Stimulated activated CD8-positive, alpha-beta memory T cell treated with anti-CD3 and anti-CD28 coated beads, Interleukin-2, amount 100 ng/mL, for 48 hours (primary cell): ENCODE data around the gene MEF2B.
"Not testable (repeated sequence)": the region's sequence is repeated elsewhere in the genome, so short reads cannot be mapped to it uniquely, and the experiment has no call there.

ENCODE experiments used
- DNase-seq, 2 donors: peaks; one replicate each; pipeline ENCODE4 v3.0.0-alpha.2; 2020; ENCODE audit warnings: low read depth in 2 of 2

Gene MEF2B

DNA sequence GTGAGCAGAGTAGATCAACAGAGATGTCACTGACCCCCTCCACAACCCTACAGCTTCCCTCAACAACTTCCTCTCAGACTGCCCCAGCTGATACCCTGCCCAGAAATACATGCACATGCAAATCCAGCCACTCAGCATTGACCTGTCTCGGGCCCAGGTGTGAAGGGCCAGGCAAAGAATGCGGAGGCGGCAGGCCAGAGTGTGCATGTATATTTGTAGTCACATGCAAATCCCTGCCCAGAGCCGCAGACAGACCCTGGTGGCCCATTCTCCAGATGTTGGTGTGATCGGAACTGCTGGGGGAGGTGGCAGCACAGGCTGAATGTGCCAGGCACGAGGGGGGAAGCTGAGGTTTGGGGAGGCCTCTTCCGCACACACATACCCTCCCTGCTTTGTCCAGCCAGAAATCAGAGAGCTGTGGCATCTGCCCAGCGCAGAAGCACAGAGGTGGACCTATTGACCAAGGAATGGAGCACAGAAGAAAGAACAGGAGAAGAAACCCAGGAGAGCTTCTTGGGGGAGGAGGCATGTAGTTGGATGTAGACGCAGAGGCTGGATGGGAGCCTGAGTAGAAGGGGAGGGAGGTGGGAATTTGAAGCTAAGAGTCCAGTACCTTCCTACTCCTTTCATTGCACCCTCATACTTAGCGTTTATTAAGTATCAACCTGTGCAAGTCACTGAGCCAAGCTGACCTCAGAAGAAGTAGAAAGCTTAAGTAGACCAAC is 14.4 kb downstream of the MEF2B start:
- DNase-seq, result no peak

DNA sequence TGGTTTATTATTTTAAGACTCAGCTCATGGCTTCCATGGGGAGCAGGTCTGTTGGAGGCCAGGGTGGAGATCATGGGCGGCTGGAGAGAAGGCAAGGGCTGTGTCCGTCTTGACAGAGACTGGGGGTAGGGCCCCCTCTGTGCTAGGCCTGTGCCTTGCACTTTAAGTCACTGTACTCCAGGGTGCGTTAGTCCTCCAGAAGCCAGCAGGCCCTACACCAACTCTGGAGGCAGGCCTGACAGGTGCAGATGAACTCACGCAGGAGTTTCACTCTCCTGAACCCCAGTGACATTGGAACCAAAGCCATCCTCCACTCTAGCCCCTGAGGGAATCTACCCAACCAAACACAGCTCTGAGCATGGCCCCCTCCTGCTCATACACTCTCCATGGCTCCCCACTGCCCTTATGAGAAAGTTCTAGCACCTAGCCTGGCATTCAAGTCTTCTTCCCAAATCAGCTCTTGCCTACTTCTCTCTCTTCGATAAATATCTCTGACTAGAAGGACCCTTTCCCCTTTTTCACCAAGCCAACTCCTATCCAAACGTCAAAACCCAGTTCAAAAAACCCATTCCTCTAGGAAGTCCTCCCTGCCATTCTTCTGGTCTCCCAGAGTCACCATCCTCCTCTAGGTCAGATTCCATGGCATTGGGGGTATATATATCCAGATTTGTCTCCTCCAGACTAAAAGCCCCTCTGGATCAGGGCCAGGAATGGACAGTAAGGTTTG is 15.1 kb downstream of the MEF2B start:
- no peak for DNase-seq

- no peak for DNase-seq
Measured at GRCh38 chr19:19152668-19153384, 17.2 kb downstream of the MEF2B start.

DNA sequence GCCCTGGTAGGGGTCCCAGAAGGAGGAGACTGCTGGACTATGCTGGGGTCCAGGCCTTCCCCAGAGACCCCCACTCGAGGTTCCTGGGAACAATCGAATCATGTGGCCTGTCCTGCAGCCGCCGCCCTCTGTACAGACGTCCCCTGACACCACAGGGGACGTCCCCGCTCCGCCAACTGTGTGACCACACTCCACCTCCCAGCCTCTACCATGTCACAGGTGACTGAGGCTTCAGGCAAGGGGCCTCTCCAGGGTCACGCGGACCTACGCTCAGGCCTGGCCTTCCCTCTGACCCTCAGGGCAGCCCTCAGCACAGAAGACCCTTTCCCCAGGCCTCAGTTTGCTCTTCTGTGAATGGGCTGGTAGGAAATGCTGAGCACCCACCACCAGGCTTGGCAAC is 18.6 kb downstream of the MEF2B start:
- DNase-seq, result no peak

- DNase-seq, result no peak
Measured at GRCh38 chr19:19149435-19149834, 20.6 kb downstream of the MEF2B start.

GRCh38 chr19:19148504-19148903 is 21.6 kb downstream of the MEF2B start:
- not testable (repeated sequence) for DNase-seq

GRCh38 chr19:19147344-19147743 is 22.7 kb downstream of the MEF2B start:
- no peak for DNase-seq

DNA sequence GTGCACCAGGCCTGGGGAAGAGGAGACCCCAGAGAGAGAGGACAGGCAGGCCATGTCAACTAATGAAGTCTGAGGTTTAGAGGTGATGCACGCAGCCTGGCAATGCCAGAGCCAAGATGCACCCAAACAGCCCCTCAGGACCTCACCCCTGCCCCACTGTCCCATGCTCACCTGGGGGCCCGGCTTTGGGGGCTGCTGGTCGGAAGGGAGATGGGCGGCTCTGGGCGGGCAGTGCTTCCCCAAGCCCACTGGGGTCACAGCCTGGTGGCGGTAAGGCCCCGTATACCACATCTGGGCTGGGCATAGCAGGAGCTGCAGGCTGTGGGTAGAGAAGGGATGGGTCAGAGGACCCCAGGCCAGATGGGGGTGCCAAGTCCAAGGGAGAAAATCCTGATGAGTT is 23.2 kb downstream of the MEF2B start:
- DNase-seq, result no peak

DNA sequence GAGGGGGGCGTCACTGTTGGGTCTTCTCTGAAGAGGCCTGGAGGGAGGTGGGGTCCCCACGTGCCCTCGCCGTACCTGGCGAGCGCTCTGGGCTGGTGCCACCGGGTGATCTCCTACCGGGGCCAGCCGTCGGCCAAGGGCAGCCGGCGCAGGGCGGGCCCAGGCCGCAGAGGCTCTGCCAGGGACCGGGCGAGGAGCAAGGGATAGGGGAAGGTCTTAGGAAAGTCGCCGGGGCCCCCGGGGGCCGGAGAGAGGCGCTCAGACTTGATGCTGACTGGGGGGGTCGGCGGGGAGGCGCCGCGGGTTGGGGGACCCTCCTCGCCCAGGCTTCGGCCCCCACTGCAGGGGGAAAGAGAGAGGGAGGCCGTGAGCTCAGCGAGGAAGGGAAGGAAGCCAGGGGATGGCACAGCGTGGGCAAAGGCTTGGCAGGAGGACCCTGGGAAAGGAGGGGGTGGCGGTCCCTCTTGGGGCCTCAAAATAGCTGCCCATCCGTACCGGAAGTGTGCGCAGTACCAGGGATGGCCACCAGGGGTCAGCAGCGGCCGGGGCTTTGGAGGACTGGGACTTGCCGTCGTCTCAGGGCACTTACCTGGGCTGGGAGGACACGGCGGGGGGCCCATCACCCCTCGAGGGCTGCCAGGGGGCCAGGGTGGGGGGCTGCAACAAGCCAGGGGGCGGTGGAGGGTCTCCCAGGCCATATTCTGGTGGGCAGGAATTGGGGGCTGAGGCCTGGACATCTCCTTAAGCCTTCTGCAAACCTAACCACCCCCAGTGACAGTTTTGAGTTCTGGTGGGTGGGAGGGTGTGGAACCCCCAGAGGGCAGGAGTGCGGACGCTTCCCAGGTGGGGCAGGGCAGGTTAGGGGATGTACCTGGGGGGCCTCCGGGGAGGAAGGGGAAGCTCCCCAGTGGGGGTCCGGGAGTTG is 24.1 kb downstream of the MEF2B start:
- peak; percentile 78 to 86 for DNase-seq

- no peak for DNase-seq
Measured at GRCh38 chr19:19145281-19145680, 24.8 kb downstream of the MEF2B start.

DNA sequence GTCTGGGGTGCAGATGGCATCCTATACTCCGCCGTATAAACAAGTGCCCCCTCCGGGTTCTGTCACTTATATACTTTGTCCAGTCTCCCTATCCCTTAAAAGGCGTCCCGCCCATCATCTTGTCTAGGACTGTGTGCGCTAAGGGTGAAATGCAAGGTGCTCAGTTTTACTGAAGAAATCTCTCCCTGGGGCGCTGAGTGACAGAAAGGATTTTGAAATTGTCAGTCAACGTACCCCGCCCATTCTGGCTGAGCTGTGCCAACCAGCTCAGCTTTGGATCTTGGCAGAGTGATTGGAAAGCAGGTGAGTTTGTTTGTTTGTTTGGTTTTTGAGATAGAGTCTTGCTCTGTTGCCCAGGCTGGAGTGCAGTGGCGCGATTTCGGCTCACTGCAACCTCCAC is 27.7 kb downstream of the MEF2B start:
- no peak for DNase-seq

- DNase-seq, result no peak
Measured at GRCh38 chr19:19140476-19140875, 29.6 kb downstream of the MEF2B start.

DNA sequence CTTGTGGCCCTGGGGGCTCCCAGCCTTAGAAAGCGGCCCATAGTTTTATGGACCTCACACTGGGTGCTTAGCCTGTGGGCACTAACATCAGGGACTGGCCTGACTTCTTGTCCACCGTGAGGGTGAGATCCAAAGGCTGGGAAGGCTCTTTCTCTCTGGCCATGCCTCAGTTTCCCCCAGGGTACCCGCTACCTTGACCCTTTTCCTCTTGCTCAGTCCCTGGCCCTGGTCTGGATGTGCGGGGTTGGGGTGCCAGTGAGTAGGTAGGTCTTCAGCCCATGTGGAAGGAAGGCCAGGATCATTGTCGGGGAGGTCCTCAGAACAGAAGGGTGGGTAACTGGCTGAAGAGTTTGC is 30.2 kb downstream of the MEF2B start:
- no peak for DNase-seq

GRCh38 chr19:19138109-19138981 is 31.7 kb downstream of the MEF2B start, which contains the start of gene TMEM161A:
TMEM161A (minus strand) TSS chr19:19138478; CDS start chr19:19138428, 50 bp downstream.
- peak; percentile 90 to 93 for DNase-seq

GRCh38 chr19:19137556-19138108 is 32.4 kb downstream of the MEF2B start:
- no peak for DNase-seq

- DNase-seq, result not testable (repeated sequence)
Measured at GRCh38 chr19:19135713-19136112, 34.4 kb downstream of the MEF2B start.

GRCh38 chr19:19134687-19135158 is 35.3 kb downstream of the MEF2B start:
- no peak for DNase-seq

- no peak for DNase-seq
Measured at GRCh38 chr19:19133985-19134384, 36.1 kb downstream of the MEF2B start.

DNA sequence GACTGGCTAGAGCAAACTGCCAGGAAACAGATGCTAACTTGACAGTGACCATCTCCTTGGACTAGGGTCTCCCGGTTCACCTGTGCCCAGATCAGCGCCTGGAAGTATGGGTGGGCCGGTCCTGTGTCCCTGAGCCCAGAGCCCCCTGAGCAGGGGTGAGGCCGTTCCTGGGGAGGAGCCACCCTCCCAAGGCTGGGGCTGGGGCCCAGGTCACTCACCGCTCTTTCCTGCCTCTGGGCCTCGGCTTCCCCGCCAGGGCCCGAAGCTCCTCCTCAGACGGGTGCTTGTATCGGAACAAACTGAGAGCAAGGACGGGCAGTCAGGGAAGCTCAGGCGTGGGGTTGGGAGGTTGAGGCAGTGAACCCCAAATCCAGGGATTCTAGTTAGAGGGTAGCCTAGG is 37.2 kb downstream of the MEF2B start:
- DNase-seq, result no peak

- DNase-seq, result no peak
Measured at GRCh38 chr19:19131989-19132388, 38.1 kb downstream of the MEF2B start.
